HEK293 (cell line): ENCODE measurements around the gene MED14.

Experiments
- CTCF ChIA-PET: fragments of 350-600 bp; formaldehyde crosslinking; extraction: SDS; loops from one replicate; lab custom pipeline; 2021; ENCODE audit warnings: antibody characterized with exemption; lab: Yijun Ruan, JAX
- POLR2A ChIA-PET: fragments of 300-600 bp; formaldehyde crosslinking; extraction: SDS; loops from one replicate; lab custom pipeline; 2020; ENCODE audit warnings: antibody characterized with exemption, inconsistent platforms; lab: Yijun Ruan, JAX
- H3K27ac ChIP-seq: fragments of 200-500 bp; sonication (Bioruptor generic); 2 replicates; pipeline ENCODE4 v1.5.1; 2014; ENCODE audit warnings: low read depth, low read length, control low read depth, inconsistent platforms; ENCODE audit errors: extremely low read depth
- H3K36me3 ChIP-seq, 2 experiments: fragments of 200-500 bp in 1 of 2; sonication (Bioruptor generic) in 1 of 2; 1 replicate in 1 of 2; 2 replicates in 1 of 2; pipeline ENCODE4 v1.5.1; 2014 to 2017; ENCODE audit warnings: inconsistent platforms in 2 of 2, low read length in 2 of 2; ENCODE audit not compliant: control insufficient read depth in 2 of 2, insufficient read depth in 1 of 2
- H3K4me1 ChIP-seq: fragments of 200-500 bp; sonication (Bioruptor generic); 2 replicates; pipeline ENCODE4 v1.5.1; 2014; ENCODE audit warnings: mild to moderate bottlenecking, low read length, inconsistent platforms; ENCODE audit not compliant: control insufficient read depth, insufficient read depth
- H3K4me3 ChIP-seq: 2 replicates; pipeline ENCODE4 v1.5.1; 2011; ENCODE audit warnings: low read depth, mild to moderate bottlenecking, control low read depth, low read length, moderate library complexity
- H3K9me3 ChIP-seq: fragments of 200-500 bp; sonication (Bioruptor generic); 2 replicates; pipeline ENCODE4 v1.5.1; 2014; ENCODE audit warnings: low read depth, low read length, inconsistent platforms; ENCODE audit not compliant: control insufficient read depth, insufficient read depth
- BCL11A ChIP-seq: fragments of 450-650 bp; formaldehyde crosslinking; IDR thresholded peaks from 2 replicates; pipeline ENCODE4 v1.5.1; 2016; ENCODE audit warnings: low read depth, missing biosample characterization, missing genetic modification characterization
- GLI2 ChIP-seq: fragments of 450-650 bp; formaldehyde crosslinking; IDR thresholded peaks from 2 replicates; pipeline ENCODE4; 2017; ENCODE audit warnings: missing biosample characterization, missing genetic modification characterization, low read depth, borderline replicate concordance
- GLIS1 ChIP-seq: fragments of 450-650 bp; formaldehyde crosslinking; IDR thresholded peaks from 2 replicates; pipeline ENCODE4 v1.5.1; 2016; ENCODE audit warnings: missing biosample characterization, missing genetic modification characterization
- SCRT2 ChIP-seq: fragments of 450-650 bp; formaldehyde crosslinking; IDR thresholded peaks from 2 replicates; pipeline ENCODE4 v1.5.1; 2016; ENCODE audit warnings: missing biosample characterization, missing genetic modification characterization
- ZBTB1 ChIP-seq: fragments of 450-650 bp; formaldehyde crosslinking; IDR thresholded peaks from 2 replicates; pipeline ENCODE4 v1.5.1; 2016; ENCODE audit warnings: missing biosample characterization, missing genetic modification characterization
- ZIC2 ChIP-seq: fragments of 450-650 bp; formaldehyde crosslinking; IDR thresholded peaks from 2 replicates; pipeline ENCODE4 v1.5.1; 2016; ENCODE audit warnings: missing biosample characterization, missing genetic modification characterization
- ZNF175 ChIP-seq: fragments of 450-650 bp; formaldehyde crosslinking; IDR thresholded peaks from 2 replicates; pipeline ENCODE4 v1.5.1; 2016; ENCODE audit warnings: missing biosample characterization, missing genetic modification characterization
- ZNF239 ChIP-seq: fragments of 450-650 bp; formaldehyde crosslinking; IDR thresholded peaks from 2 replicates; pipeline ENCODE4 v1.5.1; 2016; ENCODE audit warnings: missing biosample characterization, missing genetic modification characterization
- ZNF266 ChIP-seq: fragments of 450-650 bp; formaldehyde crosslinking; IDR thresholded peaks from 2 replicates; pipeline ENCODE4 v1.5.1; 2016; ENCODE audit warnings: missing biosample characterization, missing genetic modification characterization, low read depth
- ZNF394 ChIP-seq: fragments of 450-650 bp; formaldehyde crosslinking; IDR thresholded peaks from 2 replicates; pipeline ENCODE4 v1.5.1; 2016; ENCODE audit warnings: missing biosample characterization, missing genetic modification characterization, mild to moderate bottlenecking, moderate library complexity, borderline replicate concordance
- ZNF404 ChIP-seq: fragments of 450-650 bp; formaldehyde crosslinking; IDR thresholded peaks from 2 replicates; pipeline ENCODE4 v1.5.1; 2017; ENCODE audit warnings: missing biosample characterization, missing genetic modification characterization
- ZNF416 ChIP-seq: fragments of 450-650 bp; formaldehyde crosslinking; IDR thresholded peaks from 2 replicates; pipeline ENCODE4 v1.5.1; 2016; ENCODE audit warnings: missing biosample characterization, missing genetic modification characterization
- ZNF423 ChIP-seq: fragments of 450-650 bp; formaldehyde crosslinking; IDR thresholded peaks from 2 replicates; pipeline ENCODE4 v1.5.1; 2016; ENCODE audit warnings: missing biosample characterization, missing genetic modification characterization
- ZNF426 ChIP-seq: fragments of 450-650 bp; formaldehyde crosslinking; IDR thresholded peaks from 2 replicates; pipeline ENCODE4 v1.5.1; 2017; ENCODE audit warnings: missing biosample characterization, missing genetic modification characterization, mild to moderate bottlenecking, inconsistent platforms, moderate library complexity
- ZNF510 ChIP-seq: fragments of 450-650 bp; formaldehyde crosslinking; IDR thresholded peaks from 2 replicates; pipeline ENCODE4 v1.5.1; 2018; ENCODE audit warnings: mild to moderate bottlenecking, missing genetic modification characterization, missing biosample characterization; ENCODE audit not compliant: insufficient replicate concordance
- ZNF560 ChIP-seq: fragments of 450-650 bp; formaldehyde crosslinking; IDR thresholded peaks from 2 replicates; pipeline ENCODE4 v1.5.1; 2017; ENCODE audit warnings: missing biosample characterization, missing genetic modification characterization, borderline replicate concordance
- ZNF585B ChIP-seq: fragments of 450-650 bp; formaldehyde crosslinking; IDR thresholded peaks from 2 replicates; pipeline ENCODE4 v1.5.1; 2016; ENCODE audit warnings: missing biosample characterization, missing genetic modification characterization
- ZNF843 ChIP-seq: fragments of 450-650 bp; formaldehyde crosslinking; IDR thresholded peaks from 2 replicates; pipeline ENCODE4 v1.5.1; 2016; ENCODE audit warnings: missing biosample characterization, missing genetic modification characterization
- ZXDB ChIP-seq: fragments of 450-650 bp; formaldehyde crosslinking; IDR thresholded peaks from 2 replicates; pipeline ENCODE4 v1.5.1; 2016; ENCODE audit warnings: missing biosample characterization, missing genetic modification characterization
- TF ChIP-seq, protein P1 (sequence below): fragments of 450-650 bp; formaldehyde crosslinking; conservative IDR thresholded peaks from 2 replicates; pipeline ENCODE4 v1.5.1; 2016; ENCODE audit warnings: low read depth, missing biosample characterization, missing genetic modification characterization
- TF ChIP-seq, protein P2 (sequence below): sonication (generic); formaldehyde crosslinking; IDR thresholded peaks from 2 replicates; pipeline ENCODE4 v1.8.1; 2022; ENCODE audit warnings: mild to moderate bottlenecking, moderate library complexity, missing genetic modification reagents
- TF ChIP-seq, protein P3 (sequence below): fragments of 450-650 bp; formaldehyde crosslinking; IDR thresholded peaks from 2 replicates; pipeline ENCODE4; 2016; ENCODE audit warnings: missing biosample characterization, missing genetic modification characterization
- TF ChIP-seq, protein P4 (sequence below): fragments of 450-650 bp; formaldehyde crosslinking; IDR thresholded peaks from 2 replicates; pipeline ENCODE4 v1.5.1; 2016; ENCODE audit warnings: missing biosample characterization, missing genetic modification characterization

MED14 gene

DNA sequence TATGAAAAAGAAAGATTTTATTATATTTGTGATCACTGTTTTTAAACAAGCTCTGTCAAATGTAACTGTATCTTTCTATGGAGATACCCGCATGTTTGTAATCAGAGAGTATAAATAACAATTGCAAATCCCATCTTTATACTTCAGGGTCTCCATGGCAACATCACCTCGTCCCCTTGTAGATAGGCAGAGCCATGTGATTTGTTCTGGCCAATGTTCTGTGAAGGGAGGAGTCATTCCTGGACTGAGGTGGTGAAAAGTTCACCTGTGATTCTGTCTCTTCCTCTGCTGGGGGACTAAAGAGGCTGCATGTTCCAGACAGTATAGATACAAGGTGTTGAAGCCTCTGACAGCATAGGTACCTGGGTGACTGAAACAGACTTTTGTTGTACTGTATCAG, 45.6 kb upstream of the MED14 start:
- Histone ChIP-seq H3K9me3 (no peaks in the 10 kb centered on the region), H3K4me3 (no peak overlapping the region), H3K27ac (no peak overlapping the region), H3K36me3 (no peaks in the 10 kb centered on the region), H3K4me1 (no peaks in the 10 kb centered on the region)
- ChIA-PET CTCF (interaction anchor here (0.7 to 4.1 kb wide), 2 partner anchors 12 to 16 kb away, joined by 3 to 20 read pairs; no protein-coding TSS in a partner anchor), POLR2A (no interaction called here)
- no peak for TF ChIP-seq ZNF426 (tag by site-specific recombination)
- TF ChIP-seq ZNF423 (tag by site-specific recombination), result no peak
- TF ChIP-seq, protein P1, sequence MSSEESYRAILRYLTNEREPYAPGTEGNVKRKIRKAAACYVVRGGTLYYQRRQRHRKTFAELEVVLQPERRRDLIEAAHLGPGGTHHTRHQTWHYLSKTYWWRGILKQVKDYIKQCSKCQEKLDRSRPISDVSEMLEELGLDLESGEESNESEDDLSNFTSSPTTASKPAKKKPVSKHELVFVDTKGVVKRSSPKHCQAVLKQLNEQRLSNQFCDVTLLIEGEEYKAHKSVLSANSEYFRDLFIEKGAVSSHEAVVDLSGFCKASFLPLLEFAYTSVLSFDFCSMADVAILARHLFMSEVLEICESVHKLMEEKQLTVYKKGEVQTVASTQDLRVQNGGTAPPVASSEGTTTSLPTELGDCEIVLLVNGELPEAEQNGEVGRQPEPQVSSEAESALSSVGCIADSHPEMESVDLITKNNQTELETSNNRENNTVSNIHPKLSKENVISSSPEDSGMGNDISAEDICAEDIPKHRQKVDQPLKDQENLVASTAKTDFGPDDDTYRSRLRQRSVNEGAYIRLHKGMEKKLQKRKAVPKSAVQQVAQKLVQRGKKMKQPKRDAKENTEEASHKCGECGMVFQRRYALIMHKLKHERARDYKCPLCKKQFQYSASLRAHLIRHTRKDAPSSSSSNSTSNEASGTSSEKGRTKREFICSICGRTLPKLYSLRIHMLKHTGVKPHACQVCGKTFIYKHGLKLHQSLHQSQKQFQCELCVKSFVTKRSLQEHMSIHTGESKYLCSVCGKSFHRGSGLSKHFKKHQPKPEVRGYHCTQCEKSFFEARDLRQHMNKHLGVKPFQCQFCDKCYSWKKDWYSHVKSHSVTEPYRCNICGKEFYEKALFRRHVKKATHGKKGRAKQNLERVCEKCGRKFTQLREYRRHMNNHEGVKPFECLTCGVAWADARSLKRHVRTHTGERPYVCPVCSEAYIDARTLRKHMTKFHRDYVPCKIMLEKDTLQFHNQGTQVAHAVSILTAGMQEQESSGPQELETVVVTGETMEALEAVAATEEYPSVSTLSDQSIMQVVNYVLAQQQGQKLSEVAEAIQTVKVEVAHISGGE (tag by site-specific recombination), result no peak
- no peak for TF ChIP-seq BCL11A
- no peak for TF ChIP-seq ZNF510 (tag by site-specific recombination)
- no peak for TF ChIP-seq ZNF843 (tag by site-specific recombination)
- TF ChIP-seq, protein P2, sequence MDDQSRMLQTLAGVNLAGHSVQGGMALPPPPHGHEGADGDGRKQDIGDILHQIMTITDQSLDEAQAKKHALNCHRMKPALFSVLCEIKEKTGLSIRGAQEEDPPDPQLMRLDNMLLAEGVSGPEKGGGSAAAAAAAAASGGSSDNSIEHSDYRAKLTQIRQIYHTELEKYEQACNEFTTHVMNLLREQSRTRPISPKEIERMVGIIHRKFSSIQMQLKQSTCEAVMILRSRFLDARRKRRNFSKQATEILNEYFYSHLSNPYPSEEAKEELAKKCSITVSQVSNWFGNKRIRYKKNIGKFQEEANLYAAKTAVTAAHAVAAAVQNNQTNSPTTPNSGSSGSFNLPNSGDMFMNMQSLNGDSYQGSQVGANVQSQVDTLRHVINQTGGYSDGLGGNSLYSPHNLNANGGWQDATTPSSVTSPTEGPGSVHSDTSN (CRISPR knock-in tag), result no peak
- no peak for TF ChIP-seq GLI2 (tag by site-specific recombination)
- TF ChIP-seq SCRT2 (tag by site-specific recombination), result no peak

DNA sequence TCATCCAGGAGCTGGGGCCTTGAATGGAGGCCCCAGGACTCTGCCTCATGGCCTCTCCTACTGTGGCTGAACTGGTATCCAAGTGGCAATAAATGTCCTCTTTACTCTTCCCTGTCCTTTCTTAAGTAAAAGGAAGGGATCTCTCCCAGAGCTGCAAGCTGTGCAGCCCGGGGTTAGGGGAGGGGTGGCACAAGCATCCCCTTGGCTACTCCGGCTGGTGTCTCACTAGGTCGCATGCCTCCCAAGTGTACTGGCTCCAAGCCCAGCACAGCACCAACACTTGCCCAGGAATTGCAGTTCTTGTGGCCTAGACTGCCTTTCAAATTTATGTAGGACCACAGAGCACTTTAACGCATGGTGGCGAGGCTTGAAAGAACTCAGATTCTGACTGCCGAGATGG, 44.7 kb upstream of the MED14 start:
- TF ChIP-seq ZIC2 (tag by site-specific recombination), result peak; percentile 80
- TF ChIP-seq ZNF266 (tag by site-specific recombination), result no peak
- no peak overlapping the region for H3K27ac ChIP-seq
- H3K9me3 ChIP-seq, result no peaks in the 10 kb centered on the region
- no peaks in the 10 kb centered on the region for H3K36me3 ChIP-seq
- H3K4me3 ChIP-seq, result no peak overlapping the region
- no peaks in the 10 kb centered on the region for H3K4me1 ChIP-seq
- POLR2A ChIA-PET, result no interaction called here
- CTCF ChIA-PET, result interaction anchor here (4.1 kb wide), 1 partner anchor 13 kb away, joined by 20 read pairs; no protein-coding TSS in a partner anchor

DNA sequence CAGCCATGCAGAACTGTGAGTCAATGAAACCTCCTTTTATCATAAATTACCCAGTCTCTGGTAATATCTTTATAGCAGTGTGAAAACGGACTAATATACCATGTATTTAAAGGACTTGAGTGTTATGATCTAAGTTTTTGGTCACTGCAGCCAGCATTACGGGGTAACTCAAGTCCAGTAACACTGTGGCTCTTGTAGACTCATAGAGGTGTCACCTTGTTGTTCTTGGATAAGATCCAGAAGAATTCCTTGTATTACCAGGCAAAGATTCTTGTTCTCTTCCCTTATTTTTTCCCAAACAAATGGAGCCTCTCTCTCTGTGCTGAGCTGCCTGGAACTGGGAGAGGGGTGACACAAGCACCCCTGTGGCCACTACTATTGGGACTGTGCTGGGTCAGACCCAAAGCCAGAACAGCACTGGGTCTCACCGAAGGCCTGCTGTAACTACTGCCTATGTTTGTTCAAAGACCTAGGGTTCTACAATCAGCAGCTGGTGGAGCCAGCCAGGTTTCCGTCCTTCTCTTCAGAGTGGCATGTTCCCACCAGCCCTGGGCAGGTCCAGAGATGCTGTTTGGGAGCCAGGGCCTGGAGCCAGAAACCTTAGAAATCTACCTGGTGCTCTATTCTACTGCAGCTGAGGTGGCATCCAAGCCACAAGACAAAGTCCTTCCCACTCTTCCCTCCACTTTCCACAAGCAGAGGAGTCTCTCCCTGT, 43.7 kb upstream of the MED14 start:
- no peaks in the 10 kb centered on the region for H3K9me3 ChIP-seq
- H3K4me3 ChIP-seq, result no peak overlapping the region
- no peak overlapping the region for H3K27ac ChIP-seq
- no peaks in the 10 kb centered on the region for H3K4me1 ChIP-seq
- CTCF ChIA-PET, result interaction anchor here (4.1 kb wide), 1 partner anchor 14 kb away, joined by 20 read pairs; no protein-coding TSS in a partner anchor
- POLR2A ChIA-PET, result no interaction called here
- H3K36me3 ChIP-seq, result no peaks in the 10 kb centered on the region
- no peak for TF ChIP-seq ZXDB
- no peak for TF ChIP-seq ZNF416 (tag by site-specific recombination)
- no peak for TF ChIP-seq ZNF239
- TF ChIP-seq ZNF585B (tag by site-specific recombination), result no peak
- no peak for TF ChIP-seq ZBTB1
- TF ChIP-seq ZNF560 (tag by site-specific recombination), result no peak
- TF ChIP-seq, protein P3, sequence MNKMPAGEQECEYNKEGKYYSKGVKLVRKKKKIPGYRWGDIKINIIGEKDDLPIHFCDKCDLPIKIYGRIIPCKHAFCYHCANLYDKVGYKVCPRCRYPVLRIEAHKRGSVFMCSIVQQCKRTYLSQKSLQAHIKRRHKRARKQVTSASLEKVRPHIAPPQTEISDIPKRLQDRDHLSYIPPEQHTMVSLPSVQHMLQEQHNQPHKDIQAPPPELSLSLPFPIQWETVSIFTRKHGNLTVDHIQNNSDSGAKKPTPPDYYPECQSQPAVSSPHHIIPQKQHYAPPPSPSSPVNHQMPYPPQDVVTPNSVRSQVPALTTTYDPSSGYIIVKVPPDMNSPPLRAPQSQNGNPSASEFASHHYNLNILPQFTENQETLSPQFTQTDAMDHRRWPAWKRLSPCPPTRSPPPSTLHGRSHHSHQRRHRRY (tag by site-specific recombination), result no peak
- TF ChIP-seq ZNF394 (tag by site-specific recombination), result no peak
- TF ChIP-seq, protein P4, sequence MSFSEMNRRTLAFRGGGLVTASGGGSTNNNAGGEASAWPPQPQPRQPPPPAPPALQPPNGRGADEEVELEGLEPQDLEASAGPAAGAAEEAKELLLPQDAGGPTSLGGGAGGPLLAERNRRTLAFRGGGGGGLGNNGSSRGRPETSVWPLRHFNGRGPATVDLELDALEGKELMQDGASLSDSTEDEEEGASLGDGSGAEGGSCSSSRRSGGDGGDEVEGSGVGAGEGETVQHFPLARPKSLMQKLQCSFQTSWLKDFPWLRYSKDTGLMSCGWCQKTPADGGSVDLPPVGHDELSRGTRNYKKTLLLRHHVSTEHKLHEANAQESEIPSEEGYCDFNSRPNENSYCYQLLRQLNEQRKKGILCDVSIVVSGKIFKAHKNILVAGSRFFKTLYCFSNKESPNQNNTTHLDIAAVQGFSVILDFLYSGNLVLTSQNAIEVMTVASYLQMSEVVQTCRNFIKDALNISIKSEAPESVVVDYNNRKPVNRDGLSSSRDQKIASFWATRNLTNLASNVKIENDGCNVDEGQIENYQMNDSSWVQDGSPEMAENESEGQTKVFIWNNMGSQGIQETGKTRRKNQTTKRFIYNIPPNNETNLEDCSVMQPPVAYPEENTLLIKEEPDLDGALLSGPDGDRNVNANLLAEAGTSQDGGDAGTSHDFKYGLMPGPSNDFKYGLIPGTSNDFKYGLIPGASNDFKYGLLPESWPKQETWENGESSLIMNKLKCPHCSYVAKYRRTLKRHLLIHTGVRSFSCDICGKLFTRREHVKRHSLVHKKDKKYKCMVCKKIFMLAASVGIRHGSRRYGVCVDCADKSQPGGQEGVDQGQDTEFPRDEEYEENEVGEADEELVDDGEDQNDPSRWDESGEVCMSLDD (tag by site-specific recombination), result no peak
- TF ChIP-seq ZNF175, result no peak
- TF ChIP-seq GLIS1 (tag by site-specific recombination), result no peak
- no peak for TF ChIP-seq ZNF404 (tag by site-specific recombination)
- TF ChIP-seq ZNF266 (tag by site-specific recombination), result no peak
